Activated CD8-positive, alpha-beta T cell treated with anti-CD3 and anti-CD28 coated beads for 36 hours (primary cell): ENCODE data around the gene TSHR. TPM values are rescaled to one million over a fixed set of nuclear protein-coding genes. Genes with fewer than 3 reads are reported as not detected.

Source experiments
- ATAC-seq: fragments of 200-7000 bp; cut with Tn5 transposase; one replicate; pipeline ENCODE4 v1.10.0; 2021; ENCODE audit warnings: mild to moderate bottlenecking, moderate library complexity
- CTCF ChIA-PET: fragments of 350-600 bp; sonication (Branson Sonifier 250); formaldehyde crosslinking; loops from one replicate; lab custom pipeline; 2021; ENCODE audit warnings: antibody characterized with exemption; lab: Charles Lee
- POLR2A ChIA-PET: fragments of 350-600 bp; sonication (Branson Sonifier 250); formaldehyde crosslinking; loops from one replicate; lab custom pipeline; 2021; ENCODE audit warnings: antibody characterized with exemption; lab: Charles Lee
- DNase-seq: peaks from one replicate; pipeline ENCODE4 v3.0.0-alpha.2; 2020
- H3K27ac Mint-ChIP-seq: one replicate; pipeline ENCODE4 v1.8.0; 2021; ENCODE audit warnings: mild to moderate bottlenecking, mixed read lengths
- H3K27me3 Mint-ChIP-seq: one replicate; pipeline ENCODE4 v1.8.0; 2021; ENCODE audit warnings: mixed read lengths
- H3K36me3 Mint-ChIP-seq: one replicate; pipeline ENCODE4 v1.8.0; 2021; ENCODE audit warnings: low read depth, mixed read lengths
- H3K4me1 Mint-ChIP-seq: one replicate; pipeline ENCODE4 v1.8.0; 2021; ENCODE audit warnings: low read depth, mixed read lengths
- H3K4me3 Mint-ChIP-seq: one replicate; pipeline ENCODE4 v1.8.0; 2021; ENCODE audit warnings: mild to moderate bottlenecking, moderate library complexity, mixed read lengths
- H3K9me3 Mint-ChIP-seq: one replicate; pipeline ENCODE4 v1.8.0; 2021; ENCODE audit warnings: mixed read lengths
- intact Hi-C: fragments of 100-400 bp; cut with micrococcal nuclease; formaldehyde crosslinking; loops from one replicate; pipeline ENCODE4 v1.10.0; 2022
- total RNA-seq, 2 experiments: library from RNA; stranded (reverse); gene quantifications; one replicate each; pipeline ENCODE4 v1.2.3, GENCODE V29; 2021
- TF ChIP-seq, protein P1 (sequence below): fragments of 200-600 bp; IDR thresholded peaks from one replicate; pipeline ENCODE4 v1.8.0; 2022; ENCODE audit warnings: antibody characterized with exemption, mild to moderate bottlenecking

TSHR gene
- total RNA-seq, 2 experiments from 2014 or later: 0.31 TPM; not detected in 1

DNA sequence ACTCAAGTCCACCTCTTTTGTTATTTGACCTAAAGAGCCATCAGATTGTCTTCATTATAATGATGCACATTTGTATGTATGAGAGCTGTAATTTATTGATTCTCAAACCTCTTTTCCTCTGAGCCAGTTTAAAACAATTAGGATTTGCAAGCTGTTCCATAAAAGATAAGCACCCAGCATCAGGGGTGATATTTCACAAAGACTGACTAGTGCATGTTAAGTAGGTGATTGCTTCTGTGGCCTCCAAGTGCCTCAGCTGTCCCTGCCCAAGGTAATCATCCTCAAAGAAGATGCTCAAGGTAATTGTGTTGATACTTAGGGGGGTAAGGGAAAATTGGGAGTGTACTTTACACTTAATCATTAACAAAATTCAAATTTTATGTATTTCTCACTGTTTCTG lies 32.1 kb upstream of the TSHR start:
- TF ChIP-seq, protein P1, sequence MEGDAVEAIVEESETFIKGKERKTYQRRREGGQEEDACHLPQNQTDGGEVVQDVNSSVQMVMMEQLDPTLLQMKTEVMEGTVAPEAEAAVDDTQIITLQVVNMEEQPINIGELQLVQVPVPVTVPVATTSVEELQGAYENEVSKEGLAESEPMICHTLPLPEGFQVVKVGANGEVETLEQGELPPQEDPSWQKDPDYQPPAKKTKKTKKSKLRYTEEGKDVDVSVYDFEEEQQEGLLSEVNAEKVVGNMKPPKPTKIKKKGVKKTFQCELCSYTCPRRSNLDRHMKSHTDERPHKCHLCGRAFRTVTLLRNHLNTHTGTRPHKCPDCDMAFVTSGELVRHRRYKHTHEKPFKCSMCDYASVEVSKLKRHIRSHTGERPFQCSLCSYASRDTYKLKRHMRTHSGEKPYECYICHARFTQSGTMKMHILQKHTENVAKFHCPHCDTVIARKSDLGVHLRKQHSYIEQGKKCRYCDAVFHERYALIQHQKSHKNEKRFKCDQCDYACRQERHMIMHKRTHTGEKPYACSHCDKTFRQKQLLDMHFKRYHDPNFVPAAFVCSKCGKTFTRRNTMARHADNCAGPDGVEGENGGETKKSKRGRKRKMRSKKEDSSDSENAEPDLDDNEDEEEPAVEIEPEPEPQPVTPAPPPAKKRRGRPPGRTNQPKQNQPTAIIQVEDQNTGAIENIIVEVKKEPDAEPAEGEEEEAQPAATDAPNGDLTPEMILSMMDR: no peak
- H3K9me3 Mint-ChIP-seq: no peaks in the 10 kb centered on the region
- DNase-seq: no peak
- ChIA-PET CTCF (interaction anchor here (1.7 kb wide), 1 partner anchor 73 kb away, joined by 5 read pairs; no protein-coding TSS in a partner anchor), POLR2A (no interaction called here)
- no peak overlapping the region for H3K27ac Mint-ChIP-seq
- no peak overlapping the region for H3K4me3 Mint-ChIP-seq
- H3K36me3 Mint-ChIP-seq: peaks cover 4% of the 10 kb centered on the region
- H3K27me3 Mint-ChIP-seq: no peaks in the 10 kb centered on the region
- no peak for ATAC-seq
- intact Hi-C loops: no loop called here
- peaks cover 10% of the 10 kb centered on the region for H3K4me1 Mint-ChIP-seq

DNA sequence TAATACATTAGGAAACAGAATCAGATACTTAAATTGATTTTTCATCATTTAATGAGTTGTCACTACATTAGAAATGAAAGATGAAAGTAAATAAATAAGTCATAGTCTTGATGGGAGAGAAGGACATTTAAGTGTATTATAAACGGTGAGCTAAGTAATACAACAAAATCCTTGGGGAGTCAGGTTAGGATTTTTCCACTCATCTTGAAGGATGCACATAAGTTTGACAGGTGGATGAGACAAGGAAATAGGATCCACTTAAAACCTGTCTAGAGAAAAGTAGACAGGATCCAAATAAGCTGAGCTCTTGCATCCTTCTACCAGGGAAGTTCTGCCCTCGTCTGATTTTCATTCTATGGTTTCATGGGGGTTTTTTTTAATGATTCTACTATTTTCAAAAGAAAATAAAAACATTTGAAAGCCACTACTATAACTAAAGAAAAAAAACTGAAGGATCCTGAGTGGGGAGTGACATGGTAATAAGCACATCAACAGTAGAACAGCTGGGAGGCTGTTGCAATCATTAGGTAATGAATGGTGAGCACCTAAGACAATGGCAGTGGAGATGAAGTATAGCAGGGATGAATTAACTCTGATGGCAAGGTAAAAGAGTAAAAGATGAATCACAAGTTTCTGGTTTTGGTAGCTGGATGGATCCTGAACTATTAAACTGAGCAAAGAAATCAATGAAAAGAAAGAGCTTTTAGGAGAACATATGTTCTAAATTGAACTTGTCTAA lies 30.9 kb upstream of the TSHR start:
- CTCF ChIA-PET: interaction anchor here (0.6 to 1.9 kb wide), 6 partner anchors 10 to 123 kb away, joined by 3 to 5 read pairs (median 3); partner anchors contain the start of gene CEP128
- no peak overlapping the region for H3K4me3 Mint-ChIP-seq
- ATAC-seq (no peak), DNase-seq (no peak)
- POLR2A ChIA-PET: no interaction called here
- TF ChIP-seq, protein P1: no peak
- H3K27ac Mint-ChIP-seq: no peak overlapping the region
- peaks cover 9% of the 10 kb centered on the region for H3K9me3 Mint-ChIP-seq
- intact Hi-C loops: no loop called here
- H3K36me3 Mint-ChIP-seq: peaks cover 13% of the 10 kb centered on the region
- H3K4me1 Mint-ChIP-seq: peaks cover 14% of the 10 kb centered on the region
- H3K27me3 Mint-ChIP-seq: no peaks in the 10 kb centered on the region

- TF ChIP-seq, protein P1: no peak
- ChIA-PET CTCF (interaction anchor here (1.2 kb wide), 1 partner anchor 244 kb away, joined by 3 read pairs; no protein-coding TSS in a partner anchor), POLR2A (no interaction called here)
- DNase-seq (no peak), ATAC-seq (no peak)
- intact Hi-C loops: no loop called here
- Mint-ChIP-seq H3K27me3 (no peaks in the 10 kb centered on the region), H3K27ac (no peak overlapping the region), H3K4me1 (peaks cover 32% of the 10 kb centered on the region), H3K9me3 (peaks cover 12% of the 10 kb centered on the region), H3K4me3 (no peak overlapping the region), H3K36me3 (peaks cover 23% of the 10 kb centered on the region)
Measured at GRCh38 chr14:80926397-80927082, 28.9 kb upstream of the TSHR start.

DNA sequence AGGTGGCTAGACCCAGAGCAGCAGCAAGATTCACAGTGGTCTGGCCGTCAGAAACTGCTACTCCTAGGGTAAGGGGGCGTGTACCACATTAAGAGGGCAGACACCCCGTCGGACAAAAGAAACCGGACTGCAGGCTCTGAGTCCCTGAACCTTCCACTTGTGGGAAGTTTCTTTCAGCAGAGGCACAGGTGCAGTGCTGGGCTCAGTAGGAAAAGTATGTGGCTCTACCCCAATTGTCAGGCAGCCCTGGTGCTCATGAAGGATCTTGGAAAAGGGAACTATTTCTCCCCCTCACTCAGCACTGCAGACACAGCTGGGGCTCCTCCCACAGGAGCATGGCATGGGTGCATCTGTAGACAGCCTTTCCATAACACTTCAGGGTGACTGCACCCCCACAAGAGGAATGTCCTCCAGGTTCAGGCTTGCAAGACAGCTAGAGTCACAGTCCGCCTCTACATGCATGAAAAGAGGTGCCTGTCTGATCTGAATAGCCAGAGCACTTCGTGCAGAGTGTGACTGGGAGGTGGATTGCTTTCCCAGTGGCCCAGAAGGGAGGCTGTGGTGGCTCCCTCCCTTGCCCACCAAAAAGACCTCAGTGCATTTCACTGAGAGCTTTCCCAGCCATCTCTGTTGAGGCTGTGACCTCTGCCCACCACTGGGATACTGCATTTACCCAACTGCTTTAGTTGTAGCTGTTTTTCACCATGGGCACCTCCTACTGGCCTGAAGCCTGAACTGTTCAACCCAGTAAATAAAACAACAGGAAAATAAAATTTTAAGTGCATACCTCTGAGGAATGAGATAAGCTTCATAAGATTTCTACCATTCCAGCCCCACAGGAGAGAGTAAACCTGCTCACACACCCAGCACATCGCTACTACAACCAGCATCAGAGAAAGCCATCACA lies 28.1 kb upstream of the TSHR start:
- Mint-ChIP-seq H3K36me3 (peaks cover 31% of the 10 kb centered on the region), H3K4me3 (no peak overlapping the region), H3K27me3 (no peaks in the 10 kb centered on the region), H3K27ac (no peak overlapping the region), H3K4me1 (peaks cover 40% of the 10 kb centered on the region), H3K9me3 (peaks cover 13% of the 10 kb centered on the region)
- DNase-seq: no peak
- POLR2A ChIA-PET: no interaction called here
- intact Hi-C loops: no loop called here
- CTCF ChIA-PET: no interaction called here
- TF ChIP-seq, protein P1: no peak
- ATAC-seq: no peak
